Parathyroid adenoma (tissue), 2 donors: ENCODE data around the gene TNKS1BP1.

Experiments used
- H2AFZ ChIP-seq: fragments of 300-600 bp; sonication (generic); one replicate; pipeline ENCODE4 v1.7.0; 2017; ENCODE audit warnings: antibody characterized with exemption, mild to moderate bottlenecking
- H3K27ac ChIP-seq: fragments of 300-600 bp; sonication (generic); one replicate; pipeline ENCODE4 v1.7.0; 2017
- H3K27me3 ChIP-seq: fragments of 300-600 bp; sonication (generic); one replicate; pipeline ENCODE4 v1.7.0; 2017; ENCODE audit warnings: low read length; ENCODE audit not compliant: control insufficient read depth, insufficient read depth
- H3K36me3 ChIP-seq: fragments of 300-600 bp; sonication (generic); one replicate; pipeline ENCODE4 v1.7.0; 2017; ENCODE audit warnings: low read length; ENCODE audit not compliant: control insufficient read depth, insufficient read depth
- H3K4me1 ChIP-seq: fragments of 300-600 bp; sonication (generic); one replicate; pipeline ENCODE4 v1.7.0; 2017; ENCODE audit warnings: control low read depth
- H3K4me2 ChIP-seq: fragments of 300-600 bp; sonication (generic); one replicate; pipeline ENCODE4 v1.7.0; 2017; ENCODE audit warnings: low read length
- H3K4me3 ChIP-seq: fragments of 300-600 bp; sonication (generic); one replicate; pipeline ENCODE4 v1.7.0; 2017; ENCODE audit warnings: low read depth, low read length
- H3K79me2 ChIP-seq: fragments of 300-600 bp; sonication (generic); one replicate; pipeline ENCODE4 v1.7.0; 2017; ENCODE audit warnings: control low read depth
- H3K9ac ChIP-seq: fragments of 300-600 bp; sonication (generic); one replicate; pipeline ENCODE4 v1.7.0; 2017; ENCODE audit warnings: mild to moderate bottlenecking
- H3K9me3 ChIP-seq: fragments of 300-600 bp; sonication (generic); one replicate; pipeline ENCODE4 v1.7.0; 2017; ENCODE audit warnings: low read length; ENCODE audit not compliant: control insufficient read depth
- CTCF ChIP-seq: fragments of 300-600 bp; sonication (generic); IDR thresholded peaks from one replicate; pipeline ENCODE4 v1.7.0; 2017; ENCODE audit warnings: antibody characterized with exemption, mild to moderate bottlenecking
- donor health status: primary hyperparathyroidism.

Gene TNKS1BP1

DNA sequence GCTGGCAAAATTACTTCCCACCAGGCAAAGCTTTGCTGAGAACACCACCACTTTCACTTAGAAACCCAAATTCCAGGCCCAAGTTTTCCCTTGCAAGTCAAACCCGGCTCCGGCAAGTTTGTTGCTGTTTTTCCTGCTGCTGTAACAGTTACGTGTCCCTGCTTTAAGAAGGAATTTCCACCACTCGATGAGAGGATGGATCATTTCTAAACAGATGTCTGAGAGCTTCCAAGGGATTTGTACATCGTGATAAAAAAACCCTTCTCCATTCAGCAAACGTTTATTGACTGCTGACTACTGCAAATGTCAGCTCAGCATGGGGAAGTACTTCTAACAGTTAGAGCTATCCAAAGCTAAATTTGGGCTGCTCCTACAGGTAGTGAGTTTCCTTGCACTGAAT is 33.1 kb upstream of the TNKS1BP1 start:
- Histone ChIP-seq H3K27ac (no peak overlapping the region), H3K27me3 (no peaks in the 10 kb centered on the region), H3K4me3 (no peak overlapping the region), H3K4me2 (no peak overlapping the region), H3K79me2 (no peaks in the 10 kb centered on the region), H3K9me3 (no peaks in the 10 kb centered on the region), H3K4me1 (no peaks in the 10 kb centered on the region), H2AFZ (no peak overlapping the region), H3K36me3 (no peaks in the 10 kb centered on the region), H3K9ac (no peak overlapping the region)
- no peak for TF ChIP-seq CTCF

GRCh38 chr11:57357310-57357709 is 32.6 kb upstream of the TNKS1BP1 start:
- Histone ChIP-seq H3K9ac (no peak overlapping the region), H3K36me3 (no peaks in the 10 kb centered on the region), H3K4me2 (no peak overlapping the region), H3K4me3 (no peak overlapping the region), H3K4me1 (no peaks in the 10 kb centered on the region), H3K27ac (no peak overlapping the region), H3K9me3 (no peaks in the 10 kb centered on the region), H3K27me3 (no peaks in the 10 kb centered on the region), H3K79me2 (no peaks in the 10 kb centered on the region), H2AFZ (no peak overlapping the region)
- no peak for TF ChIP-seq CTCF

GRCh38 chr11:57356268-57356667 is 31.5 kb upstream of the TNKS1BP1 start:
- H3K9ac ChIP-seq, result no peak overlapping the region
- H3K9me3 ChIP-seq, result no peaks in the 10 kb centered on the region
- H3K4me3 ChIP-seq, result no peak overlapping the region
- no peaks in the 10 kb centered on the region for H3K4me1 ChIP-seq
- H2AFZ ChIP-seq, result no peak overlapping the region
- H3K79me2 ChIP-seq, result no peaks in the 10 kb centered on the region
- no peak overlapping the region for H3K27ac ChIP-seq
- no peaks in the 10 kb centered on the region for H3K36me3 ChIP-seq
- TF ChIP-seq CTCF, result no peak
- H3K4me2 ChIP-seq, result no peak overlapping the region
- H3K27me3 ChIP-seq, result no peaks in the 10 kb centered on the region

DNA sequence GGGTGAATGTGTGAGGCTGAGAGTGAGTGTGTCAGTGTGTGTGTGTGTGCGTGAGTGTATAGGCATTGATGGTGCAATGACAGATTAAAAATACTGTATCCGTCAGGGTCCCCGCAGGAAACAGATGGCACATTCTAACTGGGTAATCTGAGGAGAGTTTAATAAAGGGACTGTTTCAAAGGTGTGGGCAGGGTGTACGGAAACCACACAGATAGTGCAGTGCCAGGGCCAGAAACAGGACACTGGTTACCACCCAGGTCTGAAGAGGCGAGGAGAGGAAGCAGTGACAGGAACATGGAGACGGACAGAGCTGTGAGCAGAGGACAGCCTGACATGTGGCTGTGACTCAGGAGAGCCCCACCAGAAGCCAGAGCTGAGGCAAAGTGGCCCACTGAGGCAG is 29.9 kb upstream of the TNKS1BP1 start:
- Histone ChIP-seq H3K27me3 (no peaks in the 10 kb centered on the region), H2AFZ (no peak overlapping the region), H3K36me3 (no peaks in the 10 kb centered on the region), H3K79me2 (no peaks in the 10 kb centered on the region), H3K9me3 (no peaks in the 10 kb centered on the region), H3K27ac (no peak overlapping the region), H3K4me1 (no peaks in the 10 kb centered on the region), H3K4me3 (no peak overlapping the region), H3K4me2 (no peak overlapping the region), H3K9ac (no peak overlapping the region)
- no peak for TF ChIP-seq CTCF

DNA sequence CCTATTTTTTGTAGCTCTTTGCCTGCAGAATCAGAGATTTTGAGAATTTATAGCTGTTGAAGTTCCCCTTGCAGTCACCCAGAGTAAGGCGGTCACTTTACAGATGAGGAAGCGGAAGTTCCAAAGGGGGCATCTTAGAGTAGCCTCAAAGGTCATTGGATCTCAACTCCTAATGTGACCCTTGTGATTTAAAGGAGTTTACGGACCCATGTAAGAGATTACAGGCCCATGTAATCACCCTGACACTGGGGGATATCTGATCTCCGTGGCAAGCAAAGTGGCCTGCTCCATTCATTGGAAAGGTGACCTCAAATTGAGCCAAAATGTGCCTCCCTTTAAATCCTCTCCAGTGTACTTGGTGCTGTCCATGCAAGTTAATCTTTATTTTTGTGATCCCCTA is 29.1 kb upstream of the TNKS1BP1 start:
- no peaks in the 10 kb centered on the region for H3K9me3 ChIP-seq
- H3K4me3 ChIP-seq, result no peak overlapping the region
- H2AFZ ChIP-seq, result no peak overlapping the region
- TF ChIP-seq CTCF, result no peak
- H3K79me2 ChIP-seq, result no peaks in the 10 kb centered on the region
- H3K36me3 ChIP-seq, result no peaks in the 10 kb centered on the region
- H3K4me1 ChIP-seq, result no peaks in the 10 kb centered on the region
- H3K4me2 ChIP-seq, result no peak overlapping the region
- no peak overlapping the region for H3K27ac ChIP-seq
- no peak overlapping the region for H3K9ac ChIP-seq
- no peaks in the 10 kb centered on the region for H3K27me3 ChIP-seq
